ENCODE results near the gene SLAMF9.

GRCh38 chr1:159982280-159982679 lies 28.2 kb upstream of the SLAMF9 start:
- TF ChIP-seq EZH2 (optimal IDR thresholded peaks at IDR 0.05; ENCODE audit: low read depth, low read length) (no peak), CTCF (IDR thresholded peaks at IDR 0.05; ENCODE audit: low read length) (no peak)

Measured in MM.1S (cell line).